ENCODE measurements around the gene NUP43.

DNA sequence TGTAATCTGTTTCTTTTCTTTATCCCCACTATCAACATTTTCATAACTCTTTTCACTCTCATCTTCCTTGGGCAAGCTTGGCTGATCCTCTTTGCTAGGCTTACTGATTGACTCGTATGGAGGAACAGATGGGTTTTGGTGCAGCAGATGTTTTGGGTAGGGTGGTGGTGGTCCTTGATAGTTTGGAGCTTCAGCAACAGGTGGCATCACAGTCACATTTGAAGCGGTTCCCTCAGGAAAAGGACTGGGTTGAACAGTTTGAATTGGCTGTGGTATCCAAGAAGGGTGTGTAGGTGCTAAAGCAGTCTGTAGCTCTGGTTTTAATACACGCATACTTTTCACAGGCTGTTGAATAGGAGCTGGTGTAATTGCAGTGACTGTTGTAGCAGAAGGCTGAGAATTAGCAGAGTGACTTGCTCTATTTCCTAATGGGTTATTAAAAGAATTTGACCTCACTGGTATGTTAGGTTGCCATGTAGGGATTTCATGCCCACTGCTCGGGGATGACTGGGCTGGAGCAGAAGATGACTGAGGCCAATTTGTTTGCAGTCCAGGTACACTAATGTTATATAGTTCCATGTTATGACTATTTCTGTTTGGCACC, 63.0 kb downstream of the NUP43 start:
- TF ChIP-seq, protein P1, sequence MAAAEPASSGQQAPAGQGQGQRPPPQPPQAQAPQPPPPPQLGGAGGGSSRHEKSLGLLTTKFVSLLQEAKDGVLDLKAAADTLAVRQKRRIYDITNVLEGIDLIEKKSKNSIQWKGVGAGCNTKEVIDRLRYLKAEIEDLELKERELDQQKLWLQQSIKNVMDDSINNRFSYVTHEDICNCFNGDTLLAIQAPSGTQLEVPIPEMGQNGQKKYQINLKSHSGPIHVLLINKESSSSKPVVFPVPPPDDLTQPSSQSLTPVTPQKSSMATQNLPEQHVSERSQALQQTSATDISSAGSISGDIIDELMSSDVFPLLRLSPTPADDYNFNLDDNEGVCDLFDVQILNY (CRISPR knock-in tag; IDR thresholded peaks at IDR 0.05) = no peak
- TF ChIP-seq, protein P2, sequence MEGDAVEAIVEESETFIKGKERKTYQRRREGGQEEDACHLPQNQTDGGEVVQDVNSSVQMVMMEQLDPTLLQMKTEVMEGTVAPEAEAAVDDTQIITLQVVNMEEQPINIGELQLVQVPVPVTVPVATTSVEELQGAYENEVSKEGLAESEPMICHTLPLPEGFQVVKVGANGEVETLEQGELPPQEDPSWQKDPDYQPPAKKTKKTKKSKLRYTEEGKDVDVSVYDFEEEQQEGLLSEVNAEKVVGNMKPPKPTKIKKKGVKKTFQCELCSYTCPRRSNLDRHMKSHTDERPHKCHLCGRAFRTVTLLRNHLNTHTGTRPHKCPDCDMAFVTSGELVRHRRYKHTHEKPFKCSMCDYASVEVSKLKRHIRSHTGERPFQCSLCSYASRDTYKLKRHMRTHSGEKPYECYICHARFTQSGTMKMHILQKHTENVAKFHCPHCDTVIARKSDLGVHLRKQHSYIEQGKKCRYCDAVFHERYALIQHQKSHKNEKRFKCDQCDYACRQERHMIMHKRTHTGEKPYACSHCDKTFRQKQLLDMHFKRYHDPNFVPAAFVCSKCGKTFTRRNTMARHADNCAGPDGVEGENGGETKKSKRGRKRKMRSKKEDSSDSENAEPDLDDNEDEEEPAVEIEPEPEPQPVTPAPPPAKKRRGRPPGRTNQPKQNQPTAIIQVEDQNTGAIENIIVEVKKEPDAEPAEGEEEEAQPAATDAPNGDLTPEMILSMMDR (IDR thresholded peaks at IDR 0.05) = no peak
- TF ChIP-seq, protein P3, sequence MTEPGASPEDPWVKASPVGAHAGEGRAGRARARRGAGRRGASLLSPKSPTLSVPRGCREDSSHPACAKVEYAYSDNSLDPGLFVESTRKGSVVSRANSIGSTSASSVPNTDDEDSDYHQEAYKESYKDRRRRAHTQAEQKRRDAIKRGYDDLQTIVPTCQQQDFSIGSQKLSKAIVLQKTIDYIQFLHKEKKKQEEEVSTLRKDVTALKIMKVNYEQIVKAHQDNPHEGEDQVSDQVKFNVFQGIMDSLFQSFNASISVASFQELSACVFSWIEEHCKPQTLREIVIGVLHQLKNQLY (CRISPR knock-in tag; IDR thresholded peaks at IDR 0.05) = no peak
- TF ChIP-seq CREM (CRISPR knock-in tag; IDR thresholded peaks at IDR 0.05) (no peak), TEAD4 (CRISPR knock-in tag; IDR thresholded peaks at IDR 0.05) (no peak), NFYB (CRISPR knock-in tag; conservative IDR thresholded peaks at IDR 0.05; ENCODE audit: low read depth) (no peak), ZNF232 (CRISPR knock-in tag; IDR thresholded peaks at IDR 0.05) (no peak), FOXP1 (CRISPR knock-in tag; IDR thresholded peaks at IDR 0.05; ENCODE audit: borderline replicate concordance) (no peak)
- TF ChIP-seq, protein P4, sequence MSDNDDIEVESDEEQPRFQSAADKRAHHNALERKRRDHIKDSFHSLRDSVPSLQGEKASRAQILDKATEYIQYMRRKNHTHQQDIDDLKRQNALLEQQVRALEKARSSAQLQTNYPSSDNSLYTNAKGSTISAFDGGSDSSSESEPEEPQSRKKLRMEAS (CRISPR knock-in tag; IDR thresholded peaks at IDR 0.05) = no peak
- TF ChIP-seq, protein P5, sequence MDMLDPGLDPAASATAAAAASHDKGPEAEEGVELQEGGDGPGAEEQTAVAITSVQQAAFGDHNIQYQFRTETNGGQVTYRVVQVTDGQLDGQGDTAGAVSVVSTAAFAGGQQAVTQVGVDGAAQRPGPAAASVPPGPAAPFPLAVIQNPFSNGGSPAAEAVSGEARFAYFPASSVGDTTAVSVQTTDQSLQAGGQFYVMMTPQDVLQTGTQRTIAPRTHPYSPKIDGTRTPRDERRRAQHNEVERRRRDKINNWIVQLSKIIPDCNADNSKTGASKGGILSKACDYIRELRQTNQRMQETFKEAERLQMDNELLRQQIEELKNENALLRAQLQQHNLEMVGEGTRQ (CRISPR knock-in tag; IDR thresholded peaks at IDR 0.05) = no peak
- TF ChIP-seq, protein P6, sequence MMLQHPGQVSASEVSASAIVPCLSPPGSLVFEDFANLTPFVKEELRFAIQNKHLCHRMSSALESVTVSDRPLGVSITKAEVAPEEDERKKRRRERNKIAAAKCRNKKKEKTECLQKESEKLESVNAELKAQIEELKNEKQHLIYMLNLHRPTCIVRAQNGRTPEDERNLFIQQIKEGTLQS (CRISPR knock-in tag; conservative IDR thresholded peaks at IDR 0.05) = no peak
- TF ChIP-seq, protein P7, sequence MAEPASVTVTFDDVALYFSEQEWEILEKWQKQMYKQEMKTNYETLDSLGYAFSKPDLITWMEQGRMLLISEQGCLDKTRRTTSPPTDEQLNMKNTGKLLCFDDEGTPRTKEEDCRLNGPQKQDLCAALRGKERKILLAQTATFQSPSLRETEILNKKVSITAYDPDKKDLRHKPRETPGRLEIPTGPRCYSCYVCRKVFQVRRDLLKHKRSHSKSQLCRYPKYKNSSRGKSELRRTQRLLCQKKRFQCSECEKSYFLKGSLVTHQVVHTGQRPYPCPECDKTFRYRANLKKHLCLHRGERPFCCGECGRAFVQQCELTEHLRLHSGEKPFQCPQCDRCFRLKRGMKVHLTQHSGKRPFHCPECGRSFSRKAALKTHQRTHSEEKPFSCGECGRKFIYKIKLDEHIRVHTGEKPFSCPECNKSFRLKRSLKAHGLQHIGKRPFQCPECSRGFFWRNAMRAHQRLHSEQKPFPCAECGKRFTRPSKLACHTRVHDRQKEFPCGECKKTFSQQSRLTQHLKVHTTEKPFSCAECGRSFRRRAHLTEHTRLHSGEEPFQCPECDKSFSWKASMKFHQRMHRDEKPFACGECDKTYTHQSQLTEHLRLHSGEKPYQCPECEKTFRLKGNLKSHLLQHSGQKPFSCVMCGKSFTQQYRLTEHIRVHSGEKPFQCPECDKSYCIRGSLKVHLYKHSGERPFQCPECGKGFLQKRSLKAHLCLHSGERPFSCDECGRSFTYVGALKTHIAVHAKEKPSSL (CRISPR knock-in tag; conservative IDR thresholded peaks at IDR 0.05) = no peak
- TF ChIP-seq, protein P8, sequence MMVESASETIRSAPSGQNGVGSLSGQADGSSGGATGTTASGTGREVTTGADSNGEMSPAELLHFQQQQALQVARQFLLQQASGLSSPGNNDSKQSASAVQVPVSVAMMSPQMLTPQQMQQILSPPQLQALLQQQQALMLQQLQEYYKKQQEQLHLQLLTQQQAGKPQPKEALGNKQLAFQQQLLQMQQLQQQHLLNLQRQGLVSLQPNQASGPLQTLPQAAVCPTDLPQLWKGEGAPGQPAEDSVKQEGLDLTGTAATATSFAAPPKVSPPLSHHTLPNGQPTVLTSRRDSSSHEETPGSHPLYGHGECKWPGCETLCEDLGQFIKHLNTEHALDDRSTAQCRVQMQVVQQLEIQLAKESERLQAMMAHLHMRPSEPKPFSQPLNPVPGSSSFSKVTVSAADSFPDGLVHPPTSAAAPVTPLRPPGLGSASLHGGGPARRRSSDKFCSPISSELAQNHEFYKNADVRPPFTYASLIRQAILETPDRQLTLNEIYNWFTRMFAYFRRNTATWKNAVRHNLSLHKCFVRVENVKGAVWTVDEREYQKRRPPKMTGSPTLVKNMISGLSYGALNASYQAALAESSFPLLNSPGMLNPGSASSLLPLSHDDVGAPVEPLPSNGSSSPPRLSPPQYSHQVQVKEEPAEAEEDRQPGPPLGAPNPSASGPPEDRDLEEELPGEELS (CRISPR knock-in tag; IDR thresholded peaks at IDR 0.05) = no peak
